Brain microvascular endothelial cell (primary cell): Measurements from ENCODE around the gene EDARADD.
"Not testable (repeated sequence)": the region's sequence is repeated elsewhere in the genome, so short reads cannot be mapped to it uniquely, and the experiment has no call there.

Source experiments
- DNase-seq: peaks from one replicate; pipeline ENCODE4 v3.0.0-alpha.2; 2020
- H3K27ac ChIP-seq: fragments of 250-450 bp; sonication (Bioruptor Pico); 2 replicates; pipeline ENCODE4 v1.5.1; 2020; ENCODE audit warnings: mild to moderate bottlenecking, moderate library complexity
- H3K27me3 ChIP-seq: fragments of 250-450 bp; sonication (Bioruptor Pico); replicated peaks from 2 replicates; pipeline ENCODE4 v1.5.1; 2020; ENCODE audit warnings: mild to moderate bottlenecking
- H3K36me3 ChIP-seq: fragments of 250-450 bp; sonication (Bioruptor Pico); replicated peaks from 2 replicates; pipeline ENCODE4 v1.5.1; 2020; ENCODE audit warnings: mild to moderate bottlenecking
- H3K4me3 ChIP-seq: 2 replicates; pipeline ENCODE4 v1.5.1; 2011; ENCODE audit warnings: low read depth, mild to moderate bottlenecking, control low read depth, low read length, moderate library complexity
- in situ Hi-C: cut with HindIII; loops from 2 replicates; pipeline ENCODE4 v1.10.0; 2017; ENCODE audit warnings: low sequenced_read_pairs, low pct_ligation_motif_present
- TF ChIP-seq, protein P1 (sequence below): IDR thresholded peaks from 2 replicates; pipeline ENCODE4 v1.5.1; 2011; ENCODE audit warnings: low read depth, mild to moderate bottlenecking, moderate library complexity, low read length, control low read depth, inconsistent platforms; ENCODE audit errors: missing control alignments

EDARADD gene

DNA sequence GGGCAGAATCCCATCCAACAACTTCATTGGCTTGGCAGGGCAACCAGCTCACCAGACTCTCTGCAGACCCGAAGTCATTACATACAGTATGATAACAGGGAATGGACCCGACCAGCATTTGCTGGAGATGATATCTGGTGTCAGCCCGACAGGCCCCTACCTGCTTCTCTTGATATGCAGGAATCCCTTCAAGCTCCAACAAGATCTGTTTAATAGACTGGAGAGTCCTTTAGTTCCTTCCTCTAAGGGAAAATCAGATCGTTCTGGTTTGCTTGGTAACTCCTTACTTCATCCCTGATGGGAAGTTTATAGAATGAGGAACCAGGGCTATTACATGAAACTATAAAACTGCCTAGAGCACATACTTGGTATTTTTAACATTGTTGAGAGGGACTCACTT is 61.2 kb downstream of the EDARADD start:
- DNase-seq: no peak
- Histone ChIP-seq H3K27ac (no peak overlapping the region), H3K36me3 (no peaks in the 10 kb centered on the region), H3K4me3 (no peak overlapping the region), H3K27me3 (no peaks in the 10 kb centered on the region)
- TF ChIP-seq, protein P1, sequence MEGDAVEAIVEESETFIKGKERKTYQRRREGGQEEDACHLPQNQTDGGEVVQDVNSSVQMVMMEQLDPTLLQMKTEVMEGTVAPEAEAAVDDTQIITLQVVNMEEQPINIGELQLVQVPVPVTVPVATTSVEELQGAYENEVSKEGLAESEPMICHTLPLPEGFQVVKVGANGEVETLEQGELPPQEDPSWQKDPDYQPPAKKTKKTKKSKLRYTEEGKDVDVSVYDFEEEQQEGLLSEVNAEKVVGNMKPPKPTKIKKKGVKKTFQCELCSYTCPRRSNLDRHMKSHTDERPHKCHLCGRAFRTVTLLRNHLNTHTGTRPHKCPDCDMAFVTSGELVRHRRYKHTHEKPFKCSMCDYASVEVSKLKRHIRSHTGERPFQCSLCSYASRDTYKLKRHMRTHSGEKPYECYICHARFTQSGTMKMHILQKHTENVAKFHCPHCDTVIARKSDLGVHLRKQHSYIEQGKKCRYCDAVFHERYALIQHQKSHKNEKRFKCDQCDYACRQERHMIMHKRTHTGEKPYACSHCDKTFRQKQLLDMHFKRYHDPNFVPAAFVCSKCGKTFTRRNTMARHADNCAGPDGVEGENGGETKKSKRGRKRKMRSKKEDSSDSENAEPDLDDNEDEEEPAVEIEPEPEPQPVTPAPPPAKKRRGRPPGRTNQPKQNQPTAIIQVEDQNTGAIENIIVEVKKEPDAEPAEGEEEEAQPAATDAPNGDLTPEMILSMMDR: no peak
- in situ Hi-C loops: no loop called here

DNA sequence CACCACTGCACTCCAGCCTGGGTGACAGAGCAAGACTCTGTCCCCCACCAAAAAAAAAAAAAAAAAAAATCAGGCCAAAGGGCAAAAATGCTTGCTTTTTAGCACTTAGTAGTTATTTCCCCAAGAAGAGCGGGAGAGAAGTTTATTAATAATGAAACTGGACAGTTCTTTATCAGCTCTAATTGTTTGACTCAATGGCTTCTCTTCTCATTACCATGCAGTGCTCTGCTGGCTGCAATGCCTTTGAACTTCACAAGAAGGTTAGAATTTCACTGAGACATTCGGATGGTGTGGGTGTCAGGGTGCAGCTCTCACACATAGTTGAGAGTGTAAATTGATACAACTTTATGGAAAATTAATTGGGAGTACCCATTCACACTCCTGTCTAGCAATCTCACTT is 63.7 kb downstream of the EDARADD start:
- no peak overlapping the region for H3K27ac ChIP-seq
- in situ Hi-C loops: no loop called here
- TF ChIP-seq, protein P1: no peak
- no peak for DNase-seq
- H3K4me3 ChIP-seq: no peak overlapping the region
- no peaks in the 10 kb centered on the region for H3K27me3 ChIP-seq
- H3K36me3 ChIP-seq: no peaks in the 10 kb centered on the region

DNA sequence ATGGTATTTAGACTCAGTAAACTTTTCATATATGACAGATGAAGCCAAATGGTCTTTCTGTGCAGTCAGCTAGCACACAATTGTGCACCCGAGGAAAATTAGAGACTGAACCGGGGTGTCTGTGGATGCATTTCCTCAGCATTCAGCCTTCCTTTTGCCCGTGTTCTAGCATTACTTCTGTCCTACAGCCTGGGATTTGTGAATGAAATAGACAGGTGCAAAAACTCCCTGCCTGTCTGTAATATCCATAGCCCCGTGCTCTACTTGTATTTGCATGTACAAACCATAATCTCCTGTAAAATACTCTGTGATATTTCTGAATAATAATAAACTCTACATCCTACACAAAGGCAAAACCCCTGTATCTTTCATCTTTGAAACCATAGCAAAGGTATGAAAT is 64.9 kb downstream of the EDARADD start:
- H3K27me3 ChIP-seq: no peaks in the 10 kb centered on the region
- H3K27ac ChIP-seq: no peak overlapping the region
- DNase-seq: no peak
- H3K4me3 ChIP-seq: no peak overlapping the region
- TF ChIP-seq, protein P1: no peak
- H3K36me3 ChIP-seq: no peaks in the 10 kb centered on the region
- in situ Hi-C loops: no loop called here

DNA sequence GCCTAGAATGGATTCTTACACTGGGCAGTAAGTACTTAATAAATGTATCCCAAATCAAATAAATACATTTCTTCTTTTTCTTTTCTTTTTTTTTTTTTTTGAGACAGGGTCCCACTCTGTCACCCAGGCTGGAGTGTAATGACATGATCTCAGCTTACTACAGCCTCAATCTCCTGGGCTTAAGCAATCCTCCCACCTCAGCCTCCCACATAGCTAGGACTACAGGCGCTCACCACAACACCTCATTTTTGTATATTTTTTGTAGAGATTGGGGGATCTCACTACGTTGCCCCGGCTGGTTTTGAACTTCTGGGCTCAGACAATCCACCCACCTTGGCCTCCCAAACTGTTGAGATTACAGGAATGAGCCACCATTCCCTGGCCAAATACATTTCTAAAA is 66.0 kb downstream of the EDARADD start:
- TF ChIP-seq, protein P1: no peak
- H3K4me3 ChIP-seq: no peak overlapping the region
- no peak overlapping the region for H3K27ac ChIP-seq
- H3K36me3 ChIP-seq: no peaks in the 10 kb centered on the region
- in situ Hi-C loops: no loop called here
- no peak for DNase-seq
- H3K27me3 ChIP-seq: no peaks in the 10 kb centered on the region

DNA sequence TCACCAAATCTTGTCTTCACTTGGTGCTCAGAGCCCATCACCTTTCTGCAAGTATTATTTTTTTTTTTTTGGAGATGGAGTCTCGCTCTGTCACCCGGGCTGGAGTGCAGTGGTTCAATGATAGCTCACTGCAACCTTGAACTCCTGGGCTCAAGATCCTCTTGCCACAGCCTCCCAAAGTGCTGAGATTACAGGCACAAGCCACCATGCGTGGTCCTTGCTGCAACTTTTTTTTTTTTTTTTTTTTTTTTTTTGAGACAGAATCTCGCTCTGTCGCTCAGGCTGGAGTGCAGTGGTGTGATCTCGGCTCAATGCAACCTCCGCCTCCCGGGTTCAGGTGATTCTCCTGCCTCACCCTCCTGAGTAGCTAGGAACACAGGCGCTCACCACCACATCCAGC is 70.1 kb downstream of the EDARADD start:
- in situ Hi-C loops, DNase-seq, H3K4me3 ChIP-seq: not testable (repeated sequence)

DNA sequence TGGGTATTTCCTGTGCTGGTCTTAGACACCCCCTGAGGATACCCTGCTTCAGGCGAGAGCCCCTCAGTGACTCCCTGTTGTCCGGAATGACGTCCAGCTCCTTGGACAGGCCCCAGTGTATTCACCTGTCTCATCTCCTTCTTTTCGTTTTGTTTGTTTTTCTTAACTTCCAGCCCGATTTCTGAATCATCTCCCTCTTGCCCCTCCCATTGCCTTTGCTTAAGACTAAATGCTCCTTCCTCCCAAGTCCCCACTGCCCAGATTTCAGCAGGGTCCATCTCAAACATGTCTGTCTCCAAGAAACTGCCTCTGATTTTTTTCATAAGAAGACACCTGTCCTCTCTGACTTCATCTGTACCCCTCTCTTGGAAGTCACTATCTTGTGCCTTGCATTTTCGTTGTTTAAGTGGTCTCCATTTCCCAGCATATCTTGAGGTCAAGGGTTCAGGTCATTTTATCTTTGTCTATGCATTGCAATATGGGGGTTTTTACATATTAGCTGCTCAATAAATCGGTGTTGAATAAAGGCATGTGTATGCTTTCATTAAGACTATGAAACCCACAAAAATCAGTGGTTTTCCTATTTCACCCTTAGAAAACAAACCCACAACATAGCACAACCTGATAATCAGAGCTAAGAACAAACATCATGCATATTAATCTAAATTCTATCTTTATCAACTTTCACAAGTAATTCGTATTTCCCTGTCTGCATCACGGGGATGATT is 71.3 kb downstream of the EDARADD start:
- DNase-seq: no peak
- in situ Hi-C loops: no loop called here

More for the DNA sequence above, 70.1 kb downstream of the EDARADD start:
- H3K36me3 ChIP-seq, H3K27ac ChIP-seq, H3K27me3 ChIP-seq: not testable (repeated sequence)

More for the DNA sequence above, 71.3 kb downstream of the EDARADD start:
- TF ChIP-seq, protein P1: no peak
- no peaks in the 10 kb centered on the region for H3K27me3 ChIP-seq
- H3K36me3 ChIP-seq: no peaks in the 10 kb centered on the region
- H3K27ac ChIP-seq: no peak overlapping the region
- no peak overlapping the region for H3K4me3 ChIP-seq
